ENCODE results near the gene GJB5.

Gene GJB5

DNA sequence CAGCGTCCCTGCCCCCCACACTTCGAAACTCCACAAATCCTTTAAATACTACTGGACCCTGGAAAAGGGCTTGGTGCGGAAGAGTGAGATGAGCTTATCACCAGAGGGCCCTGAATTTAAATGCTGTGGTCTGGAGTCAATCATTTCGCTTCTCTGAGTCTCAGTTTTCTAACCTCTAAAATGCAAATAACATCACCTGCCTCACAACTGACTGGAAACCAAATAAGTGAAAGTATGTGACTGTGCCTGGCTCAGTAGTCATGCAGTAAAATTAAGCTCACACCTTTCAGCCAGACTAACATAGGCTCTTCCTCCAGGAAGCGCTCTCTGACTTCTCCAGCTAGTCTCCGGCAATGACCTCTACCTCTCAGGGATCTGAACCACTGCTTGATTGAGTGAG, 42.1 kb downstream of the GJB5 start:
- DNase-seq, result no peak

DNA sequence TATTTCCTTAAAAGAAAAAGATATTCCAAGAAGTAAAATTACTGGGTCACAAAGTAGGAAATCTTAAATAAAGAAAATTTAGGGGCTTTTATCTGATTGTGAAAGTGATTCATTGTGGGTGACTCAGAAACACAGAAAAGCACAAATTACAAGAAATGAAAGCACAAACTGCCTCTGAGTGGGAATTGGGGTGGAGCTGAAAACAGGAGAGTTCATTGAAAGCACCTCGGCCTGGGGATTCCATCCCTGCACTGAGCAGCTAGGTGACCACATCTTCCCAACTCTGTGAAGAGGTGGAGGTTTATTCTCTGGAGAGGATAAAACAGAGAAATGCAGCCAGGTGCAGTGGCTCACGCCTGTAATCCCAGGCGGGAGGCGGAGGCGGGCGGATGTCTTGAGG, 45.4 kb downstream of the GJB5 start:
- no peak for DNase-seq

DNA sequence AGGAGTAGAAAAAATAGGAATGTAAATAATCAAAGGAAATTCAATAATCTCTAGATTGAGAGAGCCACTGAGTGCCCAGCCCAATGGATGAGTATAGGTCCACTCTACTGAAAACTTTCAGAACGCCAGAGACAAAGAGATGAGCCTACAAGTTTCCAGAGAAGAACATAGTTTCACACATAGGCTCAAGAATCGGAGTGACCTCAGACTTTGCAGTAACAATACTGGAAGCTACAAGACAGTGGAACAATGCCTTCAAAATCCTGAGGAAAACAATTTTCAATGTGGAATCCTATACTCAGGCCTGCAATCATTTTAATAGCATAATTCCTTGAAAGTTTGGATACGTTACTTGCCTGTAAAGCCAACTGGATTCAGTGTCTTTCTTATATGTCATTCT, 48.9 kb downstream of the GJB5 start:
- DNase-seq, result no peak

DNA sequence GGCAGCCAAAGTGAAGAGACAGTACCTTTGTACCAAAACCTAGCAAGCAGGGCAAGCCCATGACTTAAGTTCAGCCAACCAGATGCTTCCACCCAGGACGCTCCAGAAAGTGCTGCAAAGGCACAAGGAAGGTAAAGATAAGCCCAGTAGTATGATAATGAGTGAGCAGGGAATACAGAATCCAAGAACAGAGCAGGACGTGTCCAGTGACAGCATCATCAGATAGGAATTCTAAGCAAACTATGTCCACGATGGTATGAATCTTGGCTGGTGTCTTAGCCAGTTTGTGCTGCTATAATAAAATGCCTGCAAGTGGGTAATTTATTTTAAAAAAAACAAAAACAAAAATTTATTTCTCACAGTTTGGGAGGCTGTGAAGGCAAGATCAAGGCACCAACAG, 51.5 kb downstream of the GJB5 start:
- DNase-seq, result no peak
